Thyroid gland (tissue), 4 donors: ENCODE data around the gene DUSP22.

Experiments
- CTCF ChIP-seq, 6 experiments: fragments of 200-600 bp in 3 of 6; fragments of 450-650 bp in 3 of 6; sonication (generic) in 3 of 6; IDR thresholded peaks; one replicate each; pipeline ENCODE4 v1.5.1; 2016 to 2019; ENCODE audit warnings: antibody characterized with exemption in 6 of 6, mild to moderate bottlenecking in 2 of 6, inconsistent platforms in 1 of 6, moderate library complexity in 1 of 6
- POLR2A ChIP-seq, 2 donors: fragments of 450-650 bp; IDR thresholded peaks; one replicate each; pipeline ENCODE4 v1.6.1; 2017; ENCODE audit warnings: antibody characterized with exemption in 2 of 2, mild to moderate bottlenecking in 2 of 2, moderate library complexity in 1 of 2

GRCh38 chr6:360764-361373 lies 68.6 kb downstream of the DUSP22 start:
- no peak for TF ChIP-seq POLR2A (IDR thresholded peaks at IDR 0.05)
- no peak for TF ChIP-seq CTCF (IDR thresholded peaks at IDR 0.05)
